ENCODE results near the gene TATDN3.
"Not testable (repeated sequence)": the region's sequence is repeated elsewhere in the genome, so short reads cannot be mapped to it uniquely, and the experiment has no call there.

The TATDN3 gene, protein sequence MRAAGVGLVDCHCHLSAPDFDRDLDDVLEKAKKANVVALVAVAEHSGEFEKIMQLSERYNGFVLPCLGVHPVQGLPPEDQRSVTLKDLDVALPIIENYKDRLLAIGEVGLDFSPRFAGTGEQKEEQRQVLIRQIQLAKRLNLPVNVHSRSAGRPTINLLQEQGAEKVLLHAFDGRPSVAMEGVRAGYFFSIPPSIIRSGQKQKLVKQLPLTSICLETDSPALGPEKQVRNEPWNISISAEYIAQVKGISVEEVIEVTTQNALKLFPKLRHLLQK

DNA sequence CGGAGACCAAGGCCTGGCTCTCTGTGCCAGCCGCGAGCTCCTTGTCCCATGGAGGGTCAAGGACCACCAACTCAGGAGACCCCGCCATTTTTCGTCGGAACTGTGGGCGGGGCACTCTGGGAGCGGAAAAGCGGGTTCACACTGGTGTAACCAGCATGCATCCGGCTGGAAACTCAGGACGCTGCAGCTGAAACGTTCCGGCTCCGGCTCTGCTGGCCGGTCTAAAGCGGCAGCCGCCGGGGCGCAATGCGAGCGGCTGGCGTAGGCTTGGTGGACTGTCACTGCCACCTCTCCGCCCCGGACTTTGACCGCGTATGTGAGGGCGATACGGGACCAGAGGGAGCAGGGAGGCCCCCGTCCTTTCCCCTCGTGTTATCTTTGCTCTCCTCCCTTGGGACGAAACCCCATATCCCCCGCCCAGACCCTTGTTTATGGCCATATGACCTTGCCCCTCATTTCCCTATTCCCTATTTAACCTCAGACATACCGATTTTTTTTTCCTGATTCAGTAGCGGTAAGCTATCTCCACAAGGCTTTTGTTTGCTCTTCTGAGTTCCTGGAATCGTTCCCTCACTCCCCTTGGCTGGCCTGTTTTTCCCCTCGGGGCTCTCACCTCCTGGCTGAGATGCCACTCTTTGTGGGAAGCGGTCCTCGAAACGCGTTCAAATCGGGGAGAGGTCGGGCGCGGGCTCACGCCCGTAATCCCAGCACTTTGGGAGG, at the start of gene TATDN3, which contains the start of gene NSL1:
Gene TATDN3, plus strand, starts transcription at position 219 of the 720 bp plus-strand sequence. Its CDS starts 28 bp downstream, at position 247.
Gene NSL1, minus strand, starts transcription at position 102 of the 720 bp plus-strand sequence. Its CDS starts 14 bp downstream, at position 88.
- DNase-seq = peak; percentile 95

DNA sequence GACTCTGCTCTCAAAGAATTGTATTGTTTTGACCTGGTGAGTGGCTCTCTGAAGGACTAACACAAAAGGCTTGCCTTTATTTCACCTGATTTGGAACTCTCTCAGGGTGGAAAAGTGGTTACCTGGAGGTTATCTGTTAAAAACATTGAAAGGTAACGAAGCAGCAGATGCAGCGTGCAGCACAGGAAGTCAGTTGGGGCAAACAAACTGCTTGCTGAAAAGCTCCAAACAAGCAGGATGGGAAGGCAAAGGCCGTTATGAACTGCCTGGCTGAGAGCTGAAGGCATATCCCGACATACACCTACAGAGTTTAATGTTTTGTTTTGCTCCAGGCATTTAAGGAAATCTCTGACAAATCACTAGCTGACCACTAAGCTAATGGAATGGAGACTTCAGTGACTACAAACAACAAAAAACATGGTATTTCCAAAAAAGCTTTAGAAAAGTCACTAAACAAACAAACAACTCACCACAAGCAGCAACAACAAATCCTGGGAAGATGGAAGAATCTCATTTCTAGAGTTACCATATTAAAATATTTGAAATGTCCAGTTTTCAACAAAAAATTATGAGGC, 47.7 kb upstream of the TATDN3 start:
- no peak for DNase-seq

DNA sequence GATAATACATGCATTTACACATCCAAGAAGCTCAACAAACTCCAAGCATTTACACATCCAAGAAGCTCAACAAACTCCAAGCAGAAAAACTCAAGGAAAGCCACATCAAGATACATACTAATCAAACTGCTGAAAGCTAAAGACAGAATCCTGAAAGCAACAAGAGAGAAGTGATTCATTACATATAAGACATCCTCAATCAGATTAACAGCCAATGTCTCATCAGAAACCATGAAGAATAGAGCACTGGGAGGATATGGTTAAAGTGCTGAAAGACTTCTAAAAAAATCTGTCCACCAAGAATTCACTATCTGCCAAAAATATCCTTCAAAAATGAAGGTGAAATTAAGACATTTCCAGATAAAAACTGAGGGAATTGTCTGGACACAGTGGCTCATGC, 46.4 kb upstream of the TATDN3 start:
- no peak for DNase-seq

DNA sequence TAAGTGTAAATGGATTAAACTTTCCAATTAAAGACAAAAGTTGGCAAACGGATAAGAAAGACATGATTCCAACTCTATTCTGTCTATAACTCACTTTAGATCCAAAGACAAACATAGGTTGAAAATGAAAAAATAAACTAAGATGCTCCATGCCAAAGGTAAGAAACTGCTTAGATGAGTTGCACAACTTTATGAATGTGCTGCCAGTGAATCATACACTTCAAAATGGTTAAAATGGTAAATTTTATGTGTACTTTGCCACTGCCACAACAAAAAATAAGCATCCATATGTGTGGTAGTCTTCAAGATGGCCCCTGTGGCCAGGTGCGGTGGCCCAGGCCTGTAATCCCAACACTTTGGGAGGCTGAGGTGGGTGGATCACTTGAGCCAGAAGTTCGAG, 45.1 kb upstream of the TATDN3 start:
- DNase-seq = no peak

DNA sequence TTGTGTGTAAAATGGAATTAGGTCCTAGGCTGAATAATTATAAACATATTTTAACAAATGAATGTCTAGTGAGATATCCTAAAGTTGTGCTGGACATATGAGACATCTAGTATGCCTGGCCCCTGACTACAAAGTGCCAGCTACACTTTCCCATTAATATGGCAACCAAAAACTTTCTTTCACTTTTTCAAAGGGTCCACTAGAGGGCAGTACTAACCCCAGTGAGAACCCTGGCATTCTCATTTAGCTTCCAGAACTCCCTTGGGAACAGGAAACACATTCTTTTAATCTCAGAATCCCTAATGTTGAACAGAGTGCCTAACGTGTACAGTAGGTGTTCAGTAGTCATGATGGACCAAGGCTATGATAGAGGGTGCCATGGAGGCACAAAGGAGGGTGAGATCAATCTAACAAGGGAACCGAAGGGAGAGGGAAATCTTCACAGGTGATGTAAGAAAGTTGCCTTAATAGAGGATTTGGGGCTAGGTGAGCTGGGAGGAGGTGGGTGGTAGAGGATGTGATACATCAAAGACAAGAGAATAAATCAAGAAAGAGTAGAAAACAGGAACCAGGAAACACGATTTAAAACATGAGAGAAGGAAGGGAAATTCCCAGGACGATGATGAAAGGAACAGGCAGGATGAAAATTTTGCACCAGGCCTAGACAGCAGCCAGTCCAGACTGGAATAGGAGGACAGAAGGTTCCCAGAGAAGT, 41.7 kb upstream of the TATDN3 start:
- peak; percentile 81 for DNase-seq

DNA sequence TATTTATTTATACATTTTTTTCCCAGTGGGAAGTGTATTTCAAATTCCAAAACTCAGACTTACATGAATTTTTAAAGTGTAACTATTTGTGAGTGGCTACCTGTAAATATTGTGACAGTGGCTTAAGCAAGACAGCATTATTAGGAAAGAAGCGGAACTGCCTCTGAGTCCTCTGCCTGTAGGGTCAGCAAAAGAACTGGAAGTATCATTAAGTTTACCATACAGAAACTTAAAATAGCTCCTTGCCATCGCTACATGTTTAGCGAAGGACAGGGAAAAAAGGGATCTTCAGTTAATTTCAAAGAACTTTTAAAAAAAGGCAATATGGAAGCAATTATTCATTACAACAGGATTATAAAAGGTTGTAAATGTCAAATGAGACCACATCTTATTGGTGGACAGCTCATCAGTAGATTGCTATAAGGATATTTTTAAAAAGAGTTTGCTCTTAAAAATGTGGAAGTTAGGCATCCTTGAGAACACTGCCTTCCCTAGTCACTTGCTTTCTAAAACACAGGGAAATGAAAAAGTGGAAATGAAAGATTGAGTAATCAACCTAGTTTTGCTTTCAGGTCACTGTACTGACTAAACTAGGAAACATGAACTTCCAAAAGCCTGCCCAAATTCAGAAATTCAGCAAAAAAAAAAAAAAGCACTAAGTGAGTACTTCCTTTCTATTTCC, 39.3 kb upstream of the TATDN3 start:
- DNase-seq = peak; percentile 93

DNA sequence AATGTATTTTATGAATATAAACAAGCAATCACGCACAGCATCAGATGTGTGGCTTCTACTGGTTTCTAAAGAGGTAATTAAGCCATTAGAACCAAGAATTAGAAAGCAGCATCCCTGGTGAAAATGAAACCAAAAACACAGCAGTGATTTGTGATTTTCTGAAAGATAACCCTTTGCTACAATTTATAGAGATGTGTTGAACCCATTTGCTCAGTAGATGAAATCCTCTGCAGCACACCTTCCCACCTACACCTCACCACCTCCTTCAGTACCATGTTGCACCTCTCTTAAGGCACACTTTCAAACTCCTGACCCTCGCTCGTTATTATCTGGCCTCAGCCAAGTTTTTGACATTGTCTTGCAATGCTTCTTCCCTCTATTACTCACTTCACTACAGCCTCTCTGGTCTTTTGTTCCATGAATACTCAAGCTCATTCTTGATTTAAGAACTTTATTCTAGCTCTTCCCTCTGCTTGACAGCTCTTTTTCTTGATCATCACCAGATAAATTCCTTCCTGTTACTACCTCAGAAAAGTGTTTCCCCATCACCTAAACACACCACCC, 38.7 kb upstream of the TATDN3 start:
- DNase-seq = peak; percentile 32

DNA sequence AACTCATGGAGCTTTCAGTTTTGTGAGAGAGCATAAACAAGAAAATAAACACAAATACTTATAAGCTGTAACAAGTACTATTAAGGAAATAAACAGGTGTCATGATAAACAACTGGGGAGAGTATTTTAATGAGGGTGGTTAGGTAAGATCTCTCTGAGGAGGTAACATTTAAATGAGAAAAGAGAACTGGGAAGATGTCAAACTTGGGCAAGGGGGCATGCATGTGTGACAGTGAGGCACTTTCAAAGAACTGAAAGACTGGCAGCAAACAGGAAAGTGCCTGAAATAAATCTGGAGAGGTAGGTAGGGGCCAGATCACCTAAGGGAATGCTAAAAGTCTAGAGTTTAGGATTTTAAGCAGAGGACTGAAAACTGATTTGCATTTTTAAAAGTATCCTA, 37.9 kb upstream of the TATDN3 start:
- DNase-seq = no peak

DNA sequence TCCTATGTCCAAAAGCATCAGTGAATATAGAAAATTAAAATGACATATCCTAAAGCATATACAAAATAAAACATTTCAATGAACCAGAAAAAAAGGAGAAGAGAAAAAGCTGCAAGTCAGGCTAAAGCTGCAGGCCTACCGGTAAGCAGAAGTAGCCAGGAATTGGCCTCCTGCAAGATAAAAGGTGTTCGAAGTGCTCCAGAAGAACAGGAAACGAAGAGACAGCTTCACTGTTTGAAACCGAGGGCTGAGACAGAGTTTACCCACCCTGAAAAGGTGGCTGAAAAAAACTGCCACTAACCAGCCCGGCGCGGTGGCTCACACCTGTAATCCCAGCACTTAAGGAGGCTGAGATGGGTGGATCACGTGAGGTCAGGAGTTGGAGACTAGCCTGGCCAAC, 37.5 kb upstream of the TATDN3 start:
- DNase-seq = no peak

DNA sequence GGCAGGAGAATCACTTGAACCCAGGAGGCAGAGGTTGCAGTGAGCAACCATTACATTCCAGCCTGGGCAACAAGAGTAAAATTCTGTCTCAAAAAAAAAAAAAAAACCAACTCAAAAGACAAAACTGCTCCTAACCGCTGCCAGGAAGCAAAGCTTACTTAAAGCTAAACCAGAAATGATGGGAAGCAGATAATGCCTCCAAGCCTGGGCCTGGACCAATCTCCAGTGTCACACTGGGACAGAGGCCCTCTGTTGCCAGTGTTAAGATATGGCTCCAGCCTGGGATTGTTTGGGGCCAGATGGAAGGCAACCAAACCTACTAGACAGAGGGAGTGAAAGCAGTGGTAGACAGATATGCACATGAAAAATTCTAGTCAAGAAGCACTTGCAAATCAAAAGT, 37.0 kb upstream of the TATDN3 start:
- DNase-seq = no peak

DNA sequence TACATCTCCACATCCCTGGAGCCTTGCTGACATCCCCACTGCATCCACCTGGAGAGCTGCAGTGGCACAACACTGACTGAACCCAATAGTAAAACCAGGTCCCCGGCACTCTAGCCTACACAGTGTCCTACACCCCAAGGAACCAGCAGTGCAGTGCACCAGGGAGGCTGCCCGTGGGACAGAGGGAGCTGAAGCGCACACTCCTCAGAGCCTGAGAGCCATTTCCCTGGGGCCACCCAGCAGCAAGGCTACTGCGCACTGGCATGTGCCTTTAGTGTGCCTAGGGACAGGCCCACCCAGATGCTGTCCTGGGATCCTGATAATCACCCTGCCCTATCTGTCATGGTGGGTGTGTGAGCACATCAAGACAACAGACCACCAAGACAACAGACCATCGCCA, 32.0 kb upstream of the TATDN3 start:
- DNase-seq = no peak

DNA sequence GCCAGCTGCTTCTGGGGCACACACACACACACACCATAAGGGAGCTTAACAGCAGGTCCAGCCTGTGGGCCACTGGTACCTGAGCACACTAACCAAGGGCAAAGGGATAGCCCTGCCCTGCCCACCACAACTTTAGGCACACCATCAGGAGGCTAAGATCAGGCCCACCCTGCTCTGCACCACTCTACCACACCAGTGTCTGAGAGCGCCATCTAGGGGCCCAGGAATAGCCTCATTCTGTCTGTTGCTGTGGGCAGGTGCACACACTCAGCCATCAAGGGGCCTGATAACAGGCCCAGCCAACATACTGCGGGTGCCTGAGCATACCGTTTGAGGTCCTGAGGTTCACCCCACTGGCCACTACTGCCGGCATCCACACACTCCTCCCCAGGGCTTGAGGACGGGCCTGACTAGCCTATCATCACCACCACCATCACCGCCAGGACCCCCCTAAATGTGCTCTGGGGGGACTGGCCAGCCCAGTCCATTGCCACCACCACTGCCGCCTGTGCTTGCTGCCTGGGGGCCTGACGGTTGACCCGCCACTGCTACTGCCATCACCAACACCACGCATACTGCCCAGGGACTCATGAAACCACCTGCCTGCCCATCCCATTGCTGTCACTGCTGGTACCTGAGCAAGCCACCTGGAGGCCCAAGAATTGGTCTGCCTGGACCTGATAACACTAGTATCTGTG, 31.4 kb upstream of the TATDN3 start:
- peak; percentile 46 for DNase-seq

DNA sequence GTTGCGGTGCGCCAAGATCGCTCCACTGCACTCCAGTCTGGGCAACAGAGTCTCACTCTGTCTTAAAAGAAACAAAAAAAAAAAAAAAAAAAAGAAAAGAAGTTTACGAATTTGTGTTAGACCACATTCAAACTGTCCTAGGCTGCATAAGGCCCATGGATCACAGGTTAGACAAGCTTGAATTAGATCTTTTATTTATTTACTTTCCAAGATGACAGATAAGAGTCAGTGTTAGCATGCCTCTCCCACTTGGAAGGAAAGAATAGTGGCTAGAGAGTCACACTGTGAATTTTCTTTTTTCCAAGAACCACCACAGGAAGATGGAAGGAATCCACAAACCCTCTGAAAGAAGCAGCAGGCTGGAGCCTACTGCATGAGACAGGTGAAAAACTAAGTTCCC, 29.5 kb upstream of the TATDN3 start:
- DNase-seq = no peak

DNA sequence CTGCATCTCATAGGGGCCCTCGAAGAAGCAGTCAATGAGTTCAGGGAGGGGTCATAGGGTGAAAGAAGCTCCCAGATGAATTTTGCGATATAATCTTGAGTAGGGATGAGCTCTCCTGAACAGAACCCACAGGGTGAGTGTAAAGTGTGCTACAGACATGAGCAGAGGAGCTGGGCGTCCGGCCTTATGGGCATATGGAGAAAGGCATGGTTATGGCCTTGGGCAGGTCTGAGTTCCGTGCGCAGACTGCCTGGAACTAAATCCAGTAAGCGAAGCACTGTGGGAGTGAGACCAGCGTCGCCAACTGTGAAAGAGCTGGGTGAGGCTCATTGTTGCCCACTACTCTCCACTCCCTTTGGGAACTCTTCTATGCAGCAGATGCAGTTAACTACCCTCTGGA, 28.9 kb upstream of the TATDN3 start:
- no peak for DNase-seq

DNA sequence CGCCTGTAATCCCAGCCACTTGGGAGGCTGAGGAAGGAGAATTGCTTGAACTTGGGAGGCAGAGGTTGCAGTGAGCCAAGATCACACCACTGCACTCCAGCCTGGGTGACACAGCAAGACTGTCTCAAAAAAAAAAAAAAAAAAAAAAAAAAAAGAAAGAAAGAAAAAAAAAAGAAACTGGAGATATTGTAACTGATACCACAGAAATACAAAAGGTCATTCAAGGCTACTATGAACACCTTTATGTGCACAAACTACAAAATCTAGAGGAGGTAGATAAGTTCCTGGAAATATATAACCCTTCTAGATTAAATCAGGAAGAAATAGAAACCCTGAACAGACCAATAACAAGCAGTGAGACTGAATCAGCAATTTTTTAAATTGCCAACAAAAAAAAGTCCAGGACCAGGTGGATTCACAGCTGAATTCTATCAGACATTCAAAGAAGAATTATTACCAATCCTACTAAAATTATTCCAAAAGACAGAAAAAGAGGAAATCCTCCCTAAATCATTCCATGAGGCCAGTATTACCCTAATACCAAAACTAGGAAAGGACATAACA, 26.9 kb upstream of the TATDN3 start:
- not testable (repeated sequence) for DNase-seq

DNA sequence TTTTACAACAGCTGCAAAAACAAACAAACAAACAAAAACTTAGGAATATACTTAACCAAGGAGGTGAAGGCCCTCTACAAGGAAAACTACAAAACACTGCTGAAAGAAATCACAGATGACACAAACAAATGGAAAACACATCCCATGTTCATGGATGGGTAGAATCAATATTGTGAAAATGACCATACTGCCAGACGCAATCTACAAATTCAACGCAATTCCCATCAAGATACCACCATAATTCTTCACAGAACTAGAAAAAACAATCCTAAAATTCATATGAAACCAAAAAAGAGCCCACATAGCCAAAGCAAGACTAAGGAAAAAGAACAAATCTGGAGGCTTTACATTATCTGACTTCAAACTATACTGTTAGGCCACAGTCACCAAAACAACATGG, 24.9 kb upstream of the TATDN3 start:
- not testable (repeated sequence) for DNase-seq

DNA sequence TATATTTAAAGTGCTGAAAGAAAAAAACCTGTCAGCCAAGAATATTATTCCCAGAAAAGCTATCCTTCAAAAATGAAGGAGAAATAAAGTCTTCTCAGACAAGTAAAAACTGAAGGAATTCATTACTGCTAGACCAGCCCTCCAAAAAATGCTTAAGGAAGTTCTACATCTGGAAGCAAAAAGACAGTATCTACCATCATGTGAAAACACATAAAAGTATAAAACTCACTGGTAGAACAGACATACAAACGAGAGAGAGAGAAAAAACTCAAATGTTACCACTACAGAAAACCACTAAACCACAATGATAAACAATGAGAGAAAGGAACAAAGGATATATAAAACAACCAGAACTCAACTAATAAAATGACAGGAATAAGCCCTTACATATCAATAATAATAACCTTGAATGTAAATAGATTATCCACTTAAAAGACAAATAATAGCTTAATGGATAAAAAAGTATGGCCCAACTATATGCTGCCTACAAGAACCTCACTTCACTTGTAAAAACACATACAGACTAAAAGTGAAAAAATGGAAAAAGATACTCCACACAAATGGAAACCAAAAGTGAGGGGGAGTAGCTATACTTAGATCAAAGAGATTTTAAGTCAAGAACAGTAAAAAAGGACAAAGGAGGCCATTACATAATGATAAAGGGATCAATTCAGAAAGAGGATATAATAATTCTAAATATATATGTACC, 22.1 kb upstream of the TATDN3 start:
- DNase-seq = no peak

DNA sequence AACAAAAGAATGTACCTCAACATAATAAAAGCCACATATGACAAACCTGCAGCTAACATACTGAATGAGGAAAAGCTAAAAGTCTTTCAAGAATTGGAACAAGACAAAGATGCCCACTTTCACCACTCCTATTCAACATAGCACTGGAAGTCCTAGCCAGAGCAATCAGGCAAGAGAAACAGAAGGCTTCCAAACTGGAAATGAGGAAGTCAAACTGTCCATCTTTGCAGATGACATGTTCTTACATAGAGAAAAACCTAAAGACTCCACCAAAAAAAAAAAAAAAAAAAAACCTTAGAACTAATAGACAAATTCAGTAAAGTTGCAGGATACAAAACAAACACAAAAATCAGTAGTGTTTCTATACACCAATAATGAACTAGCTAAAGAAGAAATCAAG, 20.4 kb upstream of the TATDN3 start:
- DNase-seq = no peak

DNA sequence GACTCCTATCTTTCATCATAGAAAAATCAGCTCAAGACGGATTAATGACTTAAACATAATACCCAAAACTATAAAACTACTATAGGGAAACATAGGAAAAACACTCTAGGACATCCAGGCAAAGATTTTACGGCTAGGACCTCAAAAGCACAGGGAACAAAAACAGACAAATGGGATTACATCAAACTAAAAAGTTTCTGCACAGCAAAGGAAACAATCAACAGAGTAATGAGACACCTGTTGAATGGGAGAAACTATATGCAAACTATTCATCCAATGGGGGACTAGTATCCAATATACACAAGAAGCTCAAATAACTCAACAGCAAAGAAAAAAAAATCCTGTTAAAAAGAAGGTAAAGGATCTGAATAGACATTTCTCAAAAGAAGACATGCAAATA, 18.7 kb upstream of the TATDN3 start:
- DNase-seq = no peak

DNA sequence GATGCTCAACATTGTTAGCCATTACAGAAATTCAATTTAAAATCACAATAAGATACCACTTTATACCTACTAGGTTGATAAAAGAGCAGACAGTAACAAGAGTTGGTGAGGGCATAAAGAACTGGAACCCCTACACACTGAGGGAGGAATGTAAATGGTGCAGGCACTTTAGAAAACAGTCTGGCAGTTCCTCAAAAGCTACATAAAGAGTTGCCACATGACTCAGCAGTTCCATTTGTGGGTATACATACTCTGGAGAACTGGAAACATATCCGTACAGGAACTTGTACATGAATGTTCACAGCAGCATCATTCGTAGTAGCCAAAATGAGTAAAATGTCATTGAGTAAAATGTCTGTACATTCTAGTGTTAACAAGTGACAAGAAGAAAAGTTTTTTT, 17.1 kb upstream of the TATDN3 start:
- peak; percentile 86 for DNase-seq

DNA sequence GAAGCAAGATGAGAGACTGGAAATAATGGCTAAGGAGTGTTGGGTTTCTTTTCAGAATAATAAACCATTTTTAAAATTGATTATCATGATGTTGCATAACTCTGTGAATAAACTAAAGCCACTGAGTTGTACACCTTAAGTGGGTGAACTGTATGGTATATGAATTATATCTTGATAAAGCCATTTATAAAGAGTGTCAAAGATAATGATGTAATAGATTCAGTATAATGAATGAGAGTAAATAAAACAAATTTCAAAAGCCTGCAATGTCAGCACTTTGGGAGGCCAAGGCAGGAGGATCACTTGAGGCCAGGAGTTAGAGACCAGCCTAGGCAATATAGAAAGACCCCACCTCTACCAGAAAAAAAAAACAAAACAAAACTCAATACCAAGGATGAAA, 16.5 kb upstream of the TATDN3 start:
- no peak for DNase-seq

Measured in suppressor macrophage treated with lipopolysaccharide for 4 hours (primary cell).